Activated CD4-positive, CD25-positive, alpha-beta regulatory T cell treated with anti-CD3 and anti-CD28 coated beads, Interleukin-2, amount 50 U/mL, for 16 hours (primary cell): ENCODE results near the gene HOXB7.

Experiments
- DNase-seq: peaks from one replicate; pipeline ENCODE4 v3.0.0-alpha.2; 2020; ENCODE audit warnings: low read depth, low spot score

Gene HOXB7

GRCh38 chr17:48579760-48580554 is 30.9 kb downstream of the HOXB7 start:
- no peak for DNase-seq

- DNase-seq, result no peak
Observed at GRCh38 chr17:48579471-48579759, 31.4 kb downstream of the HOXB7 start.

- DNase-seq, result no peak
Observed at GRCh38 chr17:48578616-48579470, 32.0 kb downstream of the HOXB7 start.

GRCh38 chr17:48577946-48578615 is 32.7 kb downstream of the HOXB7 start, which contains the start of gene HOXB4:
Gene HOXB4 (minus strand): TSS chr17:48578350. CDS start chr17:48578319, 31 bp downstream.
- peak; percentile 29 for DNase-seq

- no peak for DNase-seq
Observed at GRCh38 chr17:48577330-48577945, 33.4 kb downstream of the HOXB7 start.

GRCh38 chr17:48576479-48577309 is 34.1 kb downstream of the HOXB7 start:
- DNase-seq, result no peak

GRCh38 chr17:48575673-48576478 is 34.9 kb downstream of the HOXB7 start:
- DNase-seq, result no peak

- DNase-seq, result no peak
Observed at GRCh38 chr17:48575066-48575582, 35.7 kb downstream of the HOXB7 start.

GRCh38 chr17:48574505-48575065 is 36.2 kb downstream of the HOXB7 start:
- DNase-seq, result no peak

GRCh38 chr17:48571826-48572417 is 38.9 kb downstream of the HOXB7 start:
- DNase-seq, result no peak

GRCh38 chr17:48571024-48571818 is 39.6 kb downstream of the HOXB7 start:
- DNase-seq, result no peak

GRCh38 chr17:48570325-48571023 is 40.3 kb downstream of the HOXB7 start:
- no peak for DNase-seq

GRCh38 chr17:48569674-48570324 is 41.0 kb downstream of the HOXB7 start:
- no peak for DNase-seq

GRCh38 chr17:48569240-48569582 is 41.6 kb downstream of the HOXB7 start:
- DNase-seq, result no peak

- no peak for DNase-seq
Observed at GRCh38 chr17:48568499-48569239, 42.1 kb downstream of the HOXB7 start.

- DNase-seq, result no peak
Observed at GRCh38 chr17:48567646-48568354, 43.0 kb downstream of the HOXB7 start.
